Testis (tissue), 3 donors: ENCODE data around the gene EPB41L1. TPM values are rescaled to one million over a fixed set of nuclear protein-coding genes. Genes with fewer than 3 reads are reported as not detected.

Experiments used
- DNase-seq: peaks from one replicate; pipeline ENCODE4 v3.0.0-alpha.2; 2019
- H3K27ac ChIP-seq, 2 donors: fragments of 200-600 bp; sonication (generic); one replicate each; pipeline ENCODE4 v1.5.1; 2019
- H3K27me3 ChIP-seq: fragments of 200-600 bp; sonication (generic); one replicate; pipeline ENCODE4 v1.5.1; 2019
- H3K36me3 ChIP-seq: fragments of 200-600 bp; sonication (generic); one replicate; pipeline ENCODE4 v1.5.1; 2017; ENCODE audit warnings: low read depth; ENCODE audit errors: missing control alignments
- H3K4me1 ChIP-seq: fragments of 200-600 bp; sonication (generic); one replicate; pipeline ENCODE4 v1.5.1; 2019
- H3K4me3 ChIP-seq, 2 donors: fragments of 200-600 bp; sonication (generic); one replicate each; pipeline ENCODE4 v1.5.1; 2017 to 2019
- H3K9me3 ChIP-seq: fragments of 200-600 bp; sonication (generic); one replicate; pipeline ENCODE4 v1.5.1; 2017
- CTCF ChIP-seq, 3 experiments: fragments of 450-650 bp in 2 of 3; fragments of 200-600 bp in 1 of 3; sonication (generic) in 1 of 3; IDR thresholded peaks; one replicate each; pipeline ENCODE4 v1.5.1; 2016 to 2019; ENCODE audit warnings: antibody characterized with exemption in 3 of 3, mild to moderate bottlenecking in 2 of 3, moderate library complexity in 1 of 3
- POLR2A ChIP-seq: fragments of 450-650 bp; IDR thresholded peaks from one replicate; pipeline ENCODE4 v1.6.1; 2017; ENCODE audit warnings: antibody characterized with exemption, mild to moderate bottlenecking, moderate library complexity
- WGBS, 2 donors: methylation state at CpG; one replicate each; pipeline ENCODE4 v1.1.5; 2018; 5-methylcytosine and 5-hydroxymethylcytosine counted together
- intact Hi-C: fragments of 100-400 bp; cut with DNase I; formaldehyde crosslinking; loops from one replicate; pipeline ENCODE4 v1.15.1; 2023; ENCODE audit warnings: low total_unique reads
- polyA plus RNA-seq: library from polyadenylated mRNA; stranded (reverse); fragments of 350-450 nt; fragmentation: Illumina TruSeq; extraction: RNeasy Lipid Tissue Mini Kit (QIAGEN cat#74804); gene quantifications from one replicate; pipeline ENCODE4 v1.2.3, GENCODE V29; 2014; ENCODE audit warnings: low read depth, low replicate concordance; ENCODE audit not compliant: insufficient read depth
- total RNA-seq, 2 donors: library from RNA; depleted of rRNA; stranded (reverse); fragments of >200 nt; gene quantifications; one replicate each; pipeline ENCODE4 v1.2.3, GENCODE V29; 2016

EPB41L1 gene
- total and polyA plus RNA-seq, 3 donors from 2014 or later = 49.8 to 65.3 (median 63.7) TPM

GRCh38 chr20:36193977-36194712, 39.6 kb downstream of the EPB41L1 start:
- H3K9me3 ChIP-seq = no peaks in the 10 kb centered on the region
- DNase-seq = no peak
- intact Hi-C loops = no loop called here
- no peak overlapping the region for H3K4me3 ChIP-seq
- no peak for TF ChIP-seq CTCF (IDR thresholded peaks at IDR 0.05)
- no peak for TF ChIP-seq POLR2A
- H3K27me3 ChIP-seq = no peaks in the 10 kb centered on the region
- no peak overlapping the region for H3K27ac ChIP-seq
- no peaks in the 10 kb centered on the region for H3K36me3 ChIP-seq
- WGBS, 2 donors = 88 to 93% methylated on average over 9 to 10 of the region's 10 CpGs
- H3K4me1 ChIP-seq = peaks cover 5% of the 10 kb centered on the region

GRCh38 chr20:36196676-36197075, 42.1 kb downstream of the EPB41L1 start:
- no peak overlapping the region for H3K27ac ChIP-seq
- no peak overlapping the region for H3K4me3 ChIP-seq
- H3K4me1 ChIP-seq = peaks cover 5% of the 10 kb centered on the region
- no peaks in the 10 kb centered on the region for H3K27me3 ChIP-seq
- no peak for TF ChIP-seq POLR2A
- TF ChIP-seq CTCF (IDR thresholded peaks at IDR 0.05) = no peak
- no peaks in the 10 kb centered on the region for H3K9me3 ChIP-seq
- WGBS, 2 donors = 50 to 75% methylated on average over 2 of the region's 2 CpGs
- intact Hi-C loops = no loop called here
- no peaks in the 10 kb centered on the region for H3K36me3 ChIP-seq
- DNase-seq = peak; percentile 51

GRCh38 chr20:36197271-36197670, 42.7 kb downstream of the EPB41L1 start:
- no peak overlapping the region for H3K27ac ChIP-seq
- 92% methylated on average over 2 of the region's 2 CpGs; no CpG with 5 or more reads in 1 of the 2 donors for WGBS, 2 donors
- no peak overlapping the region for H3K4me3 ChIP-seq
- H3K36me3 ChIP-seq = no peaks in the 10 kb centered on the region
- no peak for DNase-seq
- no peaks in the 10 kb centered on the region for H3K9me3 ChIP-seq
- H3K4me1 ChIP-seq = peaks cover 5% of the 10 kb centered on the region
- no peaks in the 10 kb centered on the region for H3K27me3 ChIP-seq
- TF ChIP-seq CTCF (IDR thresholded peaks at IDR 0.05) (no peak), POLR2A (no peak)
- intact Hi-C loops = no loop called here

GRCh38 chr20:36199345-36200257, 45.1 kb downstream of the EPB41L1 start:
- Histone ChIP-seq H3K4me3 (no peak overlapping the region), H3K36me3 (no peaks in the 10 kb centered on the region), H3K27me3 (no peaks in the 10 kb centered on the region), H3K4me1 (peaks cover 5% of the 10 kb centered on the region), H3K9me3 (no peaks in the 10 kb centered on the region), H3K27ac (no peak overlapping the region)
- 55 to 61% methylated on average over 6 of the region's 6 CpGs for WGBS, 2 donors
- intact Hi-C loops = loop anchor here (10.0 kb wide), 1 partner anchor 235 kb away; no protein-coding TSS in a partner anchor
- peak; percentile 96 for DNase-seq
- TF ChIP-seq POLR2A (no peak), CTCF (IDR thresholded peaks at IDR 0.05) (peak; percentile 77 to 91 (median 83))
